D721Med (cell line): ENCODE results near the gene ZFPM1.

ENCODE experiments used
- DNase-seq: peaks from one replicate; pipeline ENCODE4 v3.0.0; 2011; ENCODE audit warnings: low spot score; ENCODE audit not compliant: insufficient read length
- FAIRE-seq: peaks from 2 replicates; lab custom pipeline; 2011; peaks lifted over from hg19 to GRCh38; lab: Jason Lieb, UNC
- TF ChIP-seq, protein P1 (sequence below): IDR thresholded peaks from 2 replicates; pipeline ENCODE4 v1.5.1; 2012; ENCODE audit warnings: mild to moderate bottlenecking, control low read depth; ENCODE audit not compliant: insufficient read depth; ENCODE audit errors: missing control alignments

The ZFPM1 gene

DNA sequence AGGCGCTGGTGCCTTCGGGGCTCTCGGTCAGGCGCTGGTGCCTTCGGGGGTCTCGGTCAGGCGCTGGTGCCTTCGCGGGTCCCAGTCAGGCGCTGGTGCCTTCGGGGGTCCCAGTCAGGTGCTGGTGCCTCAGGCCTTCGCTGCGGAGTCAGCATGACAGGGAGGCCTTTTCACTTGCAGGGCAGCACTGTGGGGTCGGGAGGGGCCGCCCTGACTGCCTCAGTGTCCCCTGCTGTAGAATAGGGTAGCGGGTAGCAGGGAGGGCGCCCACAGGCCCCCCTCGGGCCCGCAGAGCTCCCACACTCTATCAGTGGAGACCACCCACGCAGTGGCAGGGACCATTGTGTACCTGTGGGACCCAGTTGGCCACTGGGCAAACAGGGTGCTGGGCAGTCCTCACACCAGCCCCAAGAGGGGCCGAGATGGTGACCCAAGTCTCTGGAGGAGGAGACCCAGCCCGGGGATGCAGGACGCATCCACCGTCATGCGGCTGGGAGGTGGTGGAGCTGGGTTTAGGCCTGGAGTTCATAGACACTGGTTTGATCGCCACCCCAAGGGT, 38.0 kb downstream of the ZFPM1 start:
- FAIRE-seq = no peak
- DNase-seq = no peak
- TF ChIP-seq, protein P1, sequence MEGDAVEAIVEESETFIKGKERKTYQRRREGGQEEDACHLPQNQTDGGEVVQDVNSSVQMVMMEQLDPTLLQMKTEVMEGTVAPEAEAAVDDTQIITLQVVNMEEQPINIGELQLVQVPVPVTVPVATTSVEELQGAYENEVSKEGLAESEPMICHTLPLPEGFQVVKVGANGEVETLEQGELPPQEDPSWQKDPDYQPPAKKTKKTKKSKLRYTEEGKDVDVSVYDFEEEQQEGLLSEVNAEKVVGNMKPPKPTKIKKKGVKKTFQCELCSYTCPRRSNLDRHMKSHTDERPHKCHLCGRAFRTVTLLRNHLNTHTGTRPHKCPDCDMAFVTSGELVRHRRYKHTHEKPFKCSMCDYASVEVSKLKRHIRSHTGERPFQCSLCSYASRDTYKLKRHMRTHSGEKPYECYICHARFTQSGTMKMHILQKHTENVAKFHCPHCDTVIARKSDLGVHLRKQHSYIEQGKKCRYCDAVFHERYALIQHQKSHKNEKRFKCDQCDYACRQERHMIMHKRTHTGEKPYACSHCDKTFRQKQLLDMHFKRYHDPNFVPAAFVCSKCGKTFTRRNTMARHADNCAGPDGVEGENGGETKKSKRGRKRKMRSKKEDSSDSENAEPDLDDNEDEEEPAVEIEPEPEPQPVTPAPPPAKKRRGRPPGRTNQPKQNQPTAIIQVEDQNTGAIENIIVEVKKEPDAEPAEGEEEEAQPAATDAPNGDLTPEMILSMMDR = no peak

DNA sequence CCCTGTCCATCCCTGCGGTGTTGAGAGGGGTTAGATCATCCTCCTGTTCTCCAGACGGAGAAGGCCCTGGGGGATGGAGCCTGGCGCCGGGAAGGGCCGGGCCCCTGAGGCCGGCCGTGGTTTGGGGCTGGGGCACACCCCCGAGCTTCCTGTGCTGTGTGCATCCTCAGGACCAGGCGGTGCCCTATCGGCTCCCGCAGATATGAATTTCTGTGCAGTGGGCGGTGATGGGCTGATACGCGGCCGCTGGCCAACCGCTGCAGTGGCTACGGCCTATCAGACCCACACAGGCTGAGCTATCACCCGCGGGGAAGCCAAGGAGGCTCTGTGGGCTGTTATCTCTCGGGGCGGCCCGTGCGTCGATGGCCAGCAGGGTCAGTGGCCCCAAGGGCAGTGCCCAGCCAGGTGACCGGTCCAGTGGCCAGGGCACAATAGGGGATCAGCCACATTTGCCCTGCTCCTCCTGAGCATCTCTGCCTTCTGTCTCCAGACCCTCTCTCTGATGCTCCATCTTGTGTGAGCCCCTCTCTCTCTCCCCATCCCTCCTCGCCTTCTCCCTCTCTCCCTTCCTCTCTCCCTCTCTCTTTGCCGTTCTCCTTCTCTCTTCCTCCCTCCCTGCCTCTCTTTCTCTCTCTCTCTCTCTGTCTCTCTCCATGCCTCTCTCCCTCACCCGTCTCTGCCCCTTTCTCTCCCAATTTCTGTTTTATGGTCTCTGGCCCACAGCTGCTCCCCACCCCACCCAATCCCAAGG, 38.7 kb downstream of the ZFPM1 start:
- FAIRE-seq (no peak), DNase-seq (no peak)
- TF ChIP-seq, protein P1 = no peak

- TF ChIP-seq, protein P1 = no peak
- no peak for DNase-seq
- FAIRE-seq = no peak
Measured at GRCh38 chr16:88493879-88494278, 40.8 kb downstream of the ZFPM1 start.

DNA sequence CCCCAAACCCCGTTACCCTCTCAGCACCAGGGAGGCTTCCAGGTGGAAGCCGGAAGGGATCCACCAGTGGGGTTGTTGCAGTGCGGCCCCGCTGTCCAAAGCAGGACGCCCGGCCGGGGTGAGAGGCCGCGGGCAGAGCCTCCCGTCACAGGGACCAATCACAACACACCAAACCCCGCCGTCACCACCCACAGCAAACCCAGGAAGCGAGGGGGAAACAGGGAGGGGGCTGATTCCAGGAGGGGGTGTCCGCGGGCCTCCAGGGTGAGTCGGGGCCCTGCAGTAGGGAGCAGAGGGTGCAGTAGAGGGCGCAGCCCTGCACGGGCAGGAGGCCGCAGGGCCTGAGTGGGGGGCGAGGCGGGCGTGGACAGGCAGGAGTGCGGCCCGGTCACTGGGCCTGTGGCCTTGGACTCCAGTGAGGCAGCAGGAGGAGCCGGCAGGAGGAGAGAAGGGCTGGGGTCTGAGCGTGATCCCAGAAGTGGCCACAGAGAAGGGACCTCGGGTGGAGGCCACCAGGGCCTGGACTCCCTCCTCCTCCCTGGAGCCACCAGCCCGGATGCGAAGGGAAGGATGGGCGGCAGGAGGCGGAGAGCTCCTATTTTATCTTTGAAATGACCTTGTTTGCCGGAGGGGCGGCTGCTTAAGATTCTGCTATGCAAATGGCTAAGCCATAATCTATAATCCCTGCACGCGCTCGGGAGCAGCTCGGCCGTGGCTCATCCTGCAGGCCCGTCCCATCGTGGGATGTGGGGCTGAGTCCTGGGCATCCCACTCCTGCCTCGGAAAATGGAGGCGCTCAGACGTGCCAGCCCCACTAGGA, 41.5 kb downstream of the ZFPM1 start:
- DNase-seq (peak; percentile 37), FAIRE-seq (no peak)
- TF ChIP-seq, protein P1 = no peak

GRCh38 chr16:88495268-88495772, 42.2 kb downstream of the ZFPM1 start:
- TF ChIP-seq, protein P1 = no peak
- DNase-seq = no peak
- FAIRE-seq = no peak

GRCh38 chr16:88497561-88498462, 44.7 kb downstream of the ZFPM1 start:
- DNase-seq (no peak), FAIRE-seq (no peak)
- TF ChIP-seq, protein P1 = no peak
